SK-N-DZ (cell line): ENCODE measurements around the gene TMEM184B.
"Not testable (repeated sequence)": the region's sequence is repeated elsewhere in the genome, so short reads cannot be mapped to it uniquely, and the experiment has no call there.

Experiments used
- DNase-seq: peaks from one replicate; pipeline ENCODE4 v3.0.0-alpha.2; 2015; ENCODE audit warnings: low spot score
- small RNA-seq, 2 experiments: library from RNA; depleted of rRNA; stranded (forward); fragments of <200 nt; gene quantifications; one replicate each; pipeline ENCODE3, GENCODE V24; 2014

Gene TMEM184B

GRCh38 chr22:38181453-38182200 is 91.2 kb downstream of the TMEM184B start, which contains the start of gene PLA2G6:
Gene PLA2G6, minus strand, starts transcription at chr22:38181830. Its CDS starts 12,404 bp downstream, at chr22:38169426.
- DNase-seq = peak; percentile 99

DNA sequence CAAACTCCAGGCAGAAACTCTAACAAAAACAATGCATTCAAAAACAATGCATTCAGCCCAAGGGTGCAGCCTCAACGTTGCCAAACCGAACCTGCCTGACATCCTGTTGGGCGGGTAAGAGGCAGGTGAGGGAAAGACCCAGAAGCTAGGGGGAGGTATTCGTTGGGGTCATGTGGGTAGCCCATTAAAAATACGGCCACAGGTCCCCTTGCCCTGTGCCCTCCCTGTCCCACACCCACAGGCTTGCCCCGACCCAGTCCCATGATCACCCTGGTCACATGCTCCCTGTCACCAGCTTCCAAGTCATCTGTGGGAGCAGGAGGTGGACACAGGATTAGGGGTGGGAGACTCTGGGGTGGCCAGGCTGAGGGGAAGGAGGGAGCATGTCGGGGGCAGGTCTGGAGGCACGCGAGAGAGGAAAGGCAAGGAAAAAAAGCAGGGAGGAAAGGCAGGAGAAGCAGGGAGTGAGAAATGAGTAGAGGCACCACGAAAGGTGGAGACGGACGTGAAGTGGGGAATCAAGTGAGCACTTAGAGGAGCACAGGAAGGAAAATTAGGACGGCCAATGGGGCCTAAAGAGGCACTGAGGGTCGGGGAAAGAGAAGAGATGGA is 91.9 kb downstream of the TMEM184B start:
- no peak for DNase-seq

DNA sequence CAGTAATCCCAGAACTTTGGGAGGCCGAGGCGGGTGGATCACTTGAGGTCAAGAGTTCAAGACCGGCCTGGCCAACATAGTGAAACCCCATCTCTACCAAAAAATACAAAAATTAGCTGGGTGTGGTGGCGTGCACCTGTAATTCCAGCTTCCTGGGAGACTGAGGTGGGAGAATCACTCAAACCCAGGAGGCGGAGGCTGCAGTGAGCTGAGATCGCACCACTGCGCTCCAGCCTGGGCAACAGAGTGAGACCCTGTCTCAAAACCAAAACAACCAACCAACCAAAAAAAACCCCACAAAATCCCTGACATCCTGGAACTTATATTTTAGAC is 94.2 kb downstream of the TMEM184B start:
- DNase-seq = not testable (repeated sequence)

DNA sequence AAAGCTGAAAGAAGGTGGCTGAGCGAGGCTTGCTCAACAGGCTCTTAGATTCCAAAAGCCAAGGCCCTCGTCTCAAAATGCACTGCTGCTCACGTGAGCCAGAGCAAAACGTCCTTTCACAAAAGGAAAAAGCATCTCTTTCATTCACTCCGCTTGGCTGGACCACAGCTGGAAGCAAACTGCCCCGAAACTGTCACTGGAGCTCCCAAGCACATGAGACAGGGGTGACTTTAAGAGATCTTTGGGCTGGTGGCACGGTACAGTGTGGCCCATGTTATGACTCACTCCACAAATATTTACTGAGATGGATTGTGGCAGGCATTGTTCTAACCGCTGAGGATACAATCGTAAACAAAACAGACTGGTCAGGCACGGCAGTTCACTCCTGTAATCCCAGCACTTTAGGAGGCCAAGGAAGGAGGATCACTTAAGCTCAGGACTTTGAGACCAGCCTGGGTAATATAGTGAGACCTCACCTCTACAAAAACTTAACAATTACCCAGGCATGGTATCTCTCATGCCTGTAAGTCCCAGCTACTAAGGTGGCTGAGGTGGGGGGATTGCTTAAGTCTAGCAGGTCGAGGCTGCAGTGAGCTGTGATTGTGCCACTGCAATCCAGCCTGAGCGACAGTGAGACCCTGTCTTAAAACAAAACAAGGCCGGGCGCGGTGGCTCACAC is 94.7 kb downstream of the TMEM184B start:
- no peak for DNase-seq

DNA sequence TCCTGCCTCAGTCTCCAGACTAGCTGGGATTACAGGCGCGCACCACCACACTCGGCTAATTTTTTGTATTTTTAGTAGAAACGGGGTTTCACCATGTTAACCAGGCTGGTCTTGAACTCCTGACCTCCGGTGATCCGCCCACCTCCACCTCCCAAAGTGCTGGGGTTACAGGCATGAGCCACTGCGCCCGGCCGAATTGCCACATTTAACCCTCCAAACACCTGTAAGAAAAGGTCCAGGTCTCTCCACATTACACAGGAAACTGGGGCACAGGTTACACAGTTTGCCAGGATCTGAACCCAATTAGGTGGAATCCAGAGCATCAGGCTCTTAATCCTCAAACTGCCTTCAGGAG is 95.3 kb downstream of the TMEM184B start:
- DNase-seq = not testable (repeated sequence)

DNA sequence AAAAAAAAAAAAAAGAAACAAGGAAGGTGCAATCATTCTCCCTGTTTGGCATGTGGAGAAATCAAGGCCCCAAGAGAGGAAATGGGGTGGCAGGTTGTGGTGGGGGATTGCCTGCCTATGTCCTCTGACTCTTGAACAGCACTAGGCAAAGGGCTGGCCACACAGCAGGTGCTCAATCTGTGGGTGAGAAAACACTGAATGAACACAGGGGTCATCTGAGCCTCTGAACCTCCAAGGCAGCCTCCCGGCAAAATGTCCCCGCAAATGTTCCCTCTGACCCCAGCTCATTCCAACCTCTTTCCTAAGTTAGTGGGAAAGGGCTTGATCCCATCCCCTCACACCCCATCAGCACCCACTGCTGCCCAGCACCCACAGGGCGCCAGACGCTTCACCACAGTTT is 95.8 kb downstream of the TMEM184B start:
- DNase-seq = no peak

GRCh38 chr22:38176170-38176741 is 96.6 kb downstream of the TMEM184B start:
- DNase-seq = no peak

DNA sequence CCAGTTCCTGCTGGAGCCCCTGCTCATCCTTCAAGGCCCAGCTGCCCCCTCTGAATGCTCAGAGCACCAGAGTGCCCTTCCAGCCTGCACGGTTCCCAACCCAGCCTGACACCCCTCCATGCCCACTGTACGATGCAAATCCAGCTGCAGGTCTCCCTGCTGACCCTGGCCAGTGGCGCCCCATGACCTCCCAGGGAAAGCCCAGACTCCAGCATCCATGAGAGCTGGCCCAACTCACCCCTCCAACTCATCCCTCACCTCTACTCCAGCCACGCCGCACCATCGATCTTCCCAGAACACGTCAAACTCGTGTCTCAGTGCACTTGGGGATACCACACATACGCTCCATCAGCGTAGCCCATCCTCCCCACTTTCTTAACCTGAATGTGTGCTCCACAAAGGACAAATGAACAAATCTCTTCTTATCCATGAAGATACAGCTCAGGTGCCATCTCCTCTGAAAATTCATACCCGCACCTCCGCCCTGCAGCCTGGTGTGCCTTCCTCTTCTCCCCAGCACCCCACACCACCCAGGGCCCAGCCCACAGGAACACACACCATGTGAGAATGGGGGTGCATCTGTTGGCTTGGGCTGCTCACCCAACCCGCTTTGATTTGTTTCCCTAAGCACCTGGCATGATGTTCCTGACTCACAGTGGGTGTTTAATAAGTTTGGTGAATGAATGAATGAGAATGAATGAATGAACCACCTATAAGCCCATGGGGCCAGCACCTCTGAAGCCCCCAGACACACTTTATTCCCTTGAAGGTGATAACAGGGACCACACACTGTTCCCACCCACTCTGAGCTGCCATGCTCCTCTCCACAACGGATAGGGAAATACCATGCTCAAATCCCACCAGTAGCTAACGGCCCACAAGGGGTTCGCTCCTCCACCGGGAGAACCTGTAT is 97.3 kb downstream of the TMEM184B start:
- no peak for DNase-seq

DNA sequence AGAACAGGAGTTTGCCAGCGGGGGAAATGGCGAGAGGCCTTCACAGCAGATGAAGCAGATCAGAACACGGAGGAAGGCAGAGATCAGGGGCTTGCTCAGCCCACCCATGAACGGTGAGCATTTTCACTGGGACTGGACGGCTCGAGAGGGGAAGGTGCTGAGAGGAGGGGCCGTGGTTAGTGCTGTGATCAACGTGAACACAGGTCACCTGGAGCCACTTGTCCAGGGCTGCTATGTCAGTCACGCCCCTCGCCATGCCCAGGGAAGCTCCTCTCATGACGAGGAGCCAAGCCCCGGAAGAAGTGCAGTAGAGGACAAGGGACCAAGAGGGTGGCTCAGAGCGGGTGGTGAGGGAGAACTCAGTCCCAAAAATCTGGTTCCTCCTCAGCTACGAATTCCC is 98.2 kb downstream of the TMEM184B start:
- no peak for DNase-seq

DNA sequence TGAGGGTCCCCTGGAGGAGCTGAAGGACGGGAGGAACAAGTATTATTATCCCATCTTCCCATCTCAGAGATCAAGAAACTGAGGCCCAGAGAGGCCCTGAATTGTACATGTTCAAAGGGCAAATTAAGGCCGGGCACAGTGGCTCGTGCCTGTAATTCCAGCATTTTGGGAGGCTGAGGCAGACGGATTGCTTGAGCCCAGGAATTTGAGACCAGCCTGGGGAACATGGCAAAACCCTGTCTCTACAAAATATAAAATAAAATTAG is 99.2 kb downstream of the TMEM184B start:
- DNase-seq = no peak

DNA sequence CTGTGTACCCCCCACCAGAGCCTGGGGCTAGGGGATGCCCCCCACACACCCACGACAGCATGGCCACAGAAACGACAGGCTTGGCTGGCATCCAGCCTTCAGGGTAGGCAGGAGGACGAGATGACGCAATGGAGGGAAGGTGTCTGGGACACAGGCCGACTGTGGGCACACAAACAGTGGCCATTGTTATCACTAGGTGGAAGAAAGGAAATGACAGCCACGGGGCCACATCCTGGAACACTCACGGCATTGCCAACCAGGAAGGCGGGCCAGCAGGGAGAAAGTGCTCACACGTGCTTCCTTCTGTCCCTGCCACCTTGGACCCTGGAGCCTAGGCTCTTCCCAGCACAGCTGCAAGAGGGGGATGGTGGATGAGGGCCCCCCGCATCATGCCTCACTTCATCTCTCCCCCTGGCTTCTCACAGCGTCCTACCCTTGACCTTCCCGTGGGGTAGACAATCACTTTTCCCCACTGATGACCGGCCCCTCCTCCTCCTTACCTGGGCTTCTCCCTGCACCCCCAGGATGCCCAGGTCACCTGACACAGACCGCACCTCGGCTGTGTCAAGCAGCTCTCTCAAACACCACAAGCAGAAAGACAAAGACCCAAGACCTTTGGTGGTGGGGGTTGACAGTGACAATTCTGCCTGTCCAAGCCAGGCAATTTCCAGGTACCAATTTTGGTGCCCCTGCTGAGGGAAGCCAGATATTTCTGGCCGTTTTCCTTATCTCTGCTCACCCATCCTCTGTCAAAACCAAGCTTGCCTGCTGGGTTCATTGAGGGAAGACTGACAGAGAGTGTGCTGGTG is 99.8 kb downstream of the TMEM184B start:
- no peak for DNase-seq

GRCh38 chr22:38171927-38172831 is 100.6 kb downstream of the TMEM184B start:
- no peak for DNase-seq

DNA sequence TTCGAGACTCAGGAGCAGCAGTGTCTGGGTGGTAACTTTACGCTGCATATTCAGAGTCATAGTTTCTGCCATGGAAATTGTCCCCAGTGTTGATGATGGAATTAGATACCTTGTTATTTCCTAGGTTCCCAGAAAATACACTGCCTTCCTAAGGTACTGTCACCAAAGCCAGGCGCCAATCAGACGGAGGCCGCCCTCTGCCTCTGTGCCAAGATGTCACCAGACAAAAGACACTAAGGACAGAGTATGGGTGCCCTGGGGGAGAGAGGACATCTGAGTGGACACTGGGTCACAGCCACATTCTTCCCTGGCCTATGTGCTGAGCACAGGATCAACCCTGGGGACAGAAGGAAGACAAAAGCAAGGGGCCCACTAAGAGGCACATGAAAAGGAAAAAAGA is 102.3 kb downstream of the TMEM184B start:
- DNase-seq = no peak

Small RNA genes lying within 50 kb of the gene (small RNA-seq; reads per million reads assigned to genes)
- 0 reads per million in 2 experiments for gene RF00017
- 0.18 to 4.3 reads per million in 2 experiments for gene RN7SL704P
